Uterus (tissue), 4 donors: ENCODE measurements around the gene RUNX1. TPM values are rescaled to one million over a fixed set of nuclear protein-coding genes. Genes with fewer than 3 reads are reported as not detected.

Experiments
- DNase-seq, 2 donors: peaks; one replicate each; pipeline ENCODE4 v3.0.0-alpha.2; 2019 to 2020
- H3K27ac ChIP-seq, 2 donors: fragments of 200-600 bp; sonication (generic); 1 replicate in 1 of 2; 2 replicates in 1 of 2; pipeline ENCODE4 v1.5.1; 2016 to 2018
- H3K27me3 ChIP-seq, 2 donors: fragments of 200-600 bp; sonication (generic); one replicate each; pipeline ENCODE4 v1.5.1; 2018 to 2019; ENCODE audit warnings: control low read depth in 1 of 2
- H3K36me3 ChIP-seq, 2 donors: fragments of 200-600 bp; sonication (generic); one replicate each; pipeline ENCODE4 v1.5.1; 2019; ENCODE audit warnings: control low read depth in 1 of 2
- H3K4me1 ChIP-seq, 2 donors: fragments of 200-600 bp; sonication (generic); one replicate each; pipeline ENCODE4 v1.5.1; 2018 to 2019; ENCODE audit warnings: control low read depth in 1 of 2
- H3K4me3 ChIP-seq, 2 donors: fragments of 200-600 bp; sonication (generic); 1 replicate in 1 of 2; 2 replicates in 1 of 2; pipeline ENCODE4 v1.5.1; 2018 to 2019; ENCODE audit warnings: mild to moderate bottlenecking in 1 of 2
- H3K9me3 ChIP-seq, 2 donors: fragments of 200-600 bp; sonication (generic); one replicate each; pipeline ENCODE4 v1.5.1; 2019; ENCODE audit warnings: control low read depth in 1 of 2
- POLR2A ChIP-seq, 2 donors: fragments of 450-650 bp; IDR thresholded peaks; one replicate each; pipeline ENCODE4 v1.6.1; 2016; ENCODE audit warnings: antibody characterized with exemption in 2 of 2, mild to moderate bottlenecking in 1 of 2, moderate library complexity in 1 of 2
- intact Hi-C: fragments of 100-400 bp; cut with DNase I; formaldehyde crosslinking; loops from one replicate; pipeline ENCODE4 v1.15.1; 2023; ENCODE audit warnings: low total_unique reads
- total RNA-seq, 4 donors: library from RNA; depleted of rRNA in 3 of 4; stranded (reverse); fragments of >200 nt in 3 of 4; gene quantifications; one replicate each; pipeline versions ENCODE4 v1.1.0 to v1.2.4, GENCODE V29; 2014 to 2023
- TF ChIP-seq, protein P1 (sequence below), 4 experiments: fragments of 200-600 bp in 2 of 4; fragments of 450-650 bp in 2 of 4; sonication (generic) in 2 of 4; IDR thresholded peaks; one replicate each; pipeline ENCODE4 v1.5.1; 2016 to 2019; ENCODE audit warnings: antibody characterized with exemption in 4 of 4, mild to moderate bottlenecking in 2 of 4, moderate library complexity in 1 of 4
- donor health status: DM: yes; HTN: yes; CAD: no.

The RUNX1 gene
- total RNA-seq, 4 donors from 2014 or later, result under 0.01 to 13.2 (median 8.7) TPM

- no peaks in the 10 kb centered on the region for H3K9me3 ChIP-seq
- DNase-seq, result no peak
- no peaks in the 10 kb centered on the region for H3K4me1 ChIP-seq
- no peaks in the 10 kb centered on the region for H3K27me3 ChIP-seq
- intact Hi-C loops, result no loop called here
- no peak overlapping the region for H3K4me3 ChIP-seq
- H3K36me3 ChIP-seq, result no peaks in the 10 kb centered on the region
- no peak overlapping the region for H3K27ac ChIP-seq
- TF ChIP-seq POLR2A (IDR thresholded peaks at IDR 0.05), result no peak
- TF ChIP-seq, protein P1, sequence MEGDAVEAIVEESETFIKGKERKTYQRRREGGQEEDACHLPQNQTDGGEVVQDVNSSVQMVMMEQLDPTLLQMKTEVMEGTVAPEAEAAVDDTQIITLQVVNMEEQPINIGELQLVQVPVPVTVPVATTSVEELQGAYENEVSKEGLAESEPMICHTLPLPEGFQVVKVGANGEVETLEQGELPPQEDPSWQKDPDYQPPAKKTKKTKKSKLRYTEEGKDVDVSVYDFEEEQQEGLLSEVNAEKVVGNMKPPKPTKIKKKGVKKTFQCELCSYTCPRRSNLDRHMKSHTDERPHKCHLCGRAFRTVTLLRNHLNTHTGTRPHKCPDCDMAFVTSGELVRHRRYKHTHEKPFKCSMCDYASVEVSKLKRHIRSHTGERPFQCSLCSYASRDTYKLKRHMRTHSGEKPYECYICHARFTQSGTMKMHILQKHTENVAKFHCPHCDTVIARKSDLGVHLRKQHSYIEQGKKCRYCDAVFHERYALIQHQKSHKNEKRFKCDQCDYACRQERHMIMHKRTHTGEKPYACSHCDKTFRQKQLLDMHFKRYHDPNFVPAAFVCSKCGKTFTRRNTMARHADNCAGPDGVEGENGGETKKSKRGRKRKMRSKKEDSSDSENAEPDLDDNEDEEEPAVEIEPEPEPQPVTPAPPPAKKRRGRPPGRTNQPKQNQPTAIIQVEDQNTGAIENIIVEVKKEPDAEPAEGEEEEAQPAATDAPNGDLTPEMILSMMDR (IDR thresholded peaks at IDR 0.05), result no peak
These were observed 9.4 kb downstream of the RUNX1 start for GRCh38 chr21:35039595-35040289.

GRCh38 chr21:35038772-35039319 lies 10.3 kb downstream of the RUNX1 start:
- H3K36me3 ChIP-seq, result no peaks in the 10 kb centered on the region
- no peak overlapping the region for H3K27ac ChIP-seq
- no peaks in the 10 kb centered on the region for H3K4me1 ChIP-seq
- no peak for DNase-seq
- no peaks in the 10 kb centered on the region for H3K9me3 ChIP-seq
- no peak overlapping the region for H3K4me3 ChIP-seq
- no peak for TF ChIP-seq POLR2A (IDR thresholded peaks at IDR 0.05)
- TF ChIP-seq, protein P1 (IDR thresholded peaks at IDR 0.05), result no peak
- intact Hi-C loops, result no loop called here
- H3K27me3 ChIP-seq, result no peaks in the 10 kb centered on the region

DNA sequence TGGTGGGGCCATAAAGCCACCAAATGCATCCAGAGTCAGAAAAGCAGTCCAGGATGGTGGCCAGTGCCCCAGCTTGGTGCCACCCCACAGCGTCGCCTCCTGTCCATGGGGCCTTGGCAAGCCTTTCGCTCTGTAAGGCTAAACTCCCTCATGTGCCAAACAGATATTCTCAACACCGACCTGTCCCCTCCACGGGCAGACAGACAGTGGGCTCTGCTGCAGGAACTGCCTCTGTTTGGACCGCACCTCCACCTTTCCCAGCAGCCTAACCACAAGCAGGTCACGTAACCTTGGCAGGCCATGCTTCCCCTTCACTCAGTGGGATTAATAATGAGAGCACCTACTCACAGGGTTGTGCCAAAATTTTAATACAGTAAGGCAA lies 11.7 kb downstream of the RUNX1 start:
- no peak for DNase-seq
- Histone ChIP-seq H3K27me3 (no peaks in the 10 kb centered on the region), H3K9me3 (no peaks in the 10 kb centered on the region), H3K4me3 (no peak overlapping the region), H3K4me1 (no peaks in the 10 kb centered on the region), H3K36me3 (no peaks in the 10 kb centered on the region), H3K27ac (no peak overlapping the region)
- intact Hi-C loops, result no loop called here
- TF ChIP-seq, protein P1 (IDR thresholded peaks at IDR 0.05), result no peak
- no peak for TF ChIP-seq POLR2A (IDR thresholded peaks at IDR 0.05)

- Histone ChIP-seq H3K4me1 (no peaks in the 10 kb centered on the region), H3K27me3 (no peaks in the 10 kb centered on the region), H3K27ac (no peak overlapping the region), H3K36me3 (no peaks in the 10 kb centered on the region), H3K4me3 (no peak overlapping the region), H3K9me3 (no peaks in the 10 kb centered on the region)
- DNase-seq, result no peak
- intact Hi-C loops, result no loop called here
- TF ChIP-seq, protein P1 (IDR thresholded peaks at IDR 0.05), result no peak
These were observed 12.4 kb downstream of the RUNX1 start for GRCh38 chr21:35036465-35037383.

- H3K27ac ChIP-seq, result no peak overlapping the region
- no peak for DNase-seq
- no peaks in the 10 kb centered on the region for H3K4me1 ChIP-seq
- no peak overlapping the region for H3K4me3 ChIP-seq
- H3K27me3 ChIP-seq, result no peaks in the 10 kb centered on the region
- intact Hi-C loops, result no loop called here
- no peaks in the 10 kb centered on the region for H3K9me3 ChIP-seq
- no peaks in the 10 kb centered on the region for H3K36me3 ChIP-seq
- TF ChIP-seq, protein P1 (IDR thresholded peaks at IDR 0.05), result no peak
- TF ChIP-seq POLR2A (IDR thresholded peaks at IDR 0.05), result no peak
These were observed 13.5 kb downstream of the RUNX1 start for GRCh38 chr21:35035581-35035980.
